Activated CD8-positive, alpha-beta T cell treated with anti-CD3 and anti-CD28 coated beads for 36 hours (primary cell): ENCODE results near the gene MICAL1. TPM values are rescaled to one million over a fixed set of nuclear protein-coding genes. Genes with fewer than 3 reads are reported as not detected.
A peak's percentile ranks its signal among the peaks of the same experiment; 100 is the strongest.

Experiments used
- ATAC-seq: fragments of 200-7000 bp; cut with Tn5 transposase; one replicate; pipeline ENCODE4 v1.10.0; 2021; ENCODE audit warnings: mild to moderate bottlenecking, moderate library complexity
- CTCF ChIA-PET: fragments of 350-600 bp; sonication (Branson Sonifier 250); formaldehyde crosslinking; loops from one replicate; lab custom pipeline; 2021; ENCODE audit warnings: antibody characterized with exemption; lab: Charles Lee
- POLR2A ChIA-PET: fragments of 350-600 bp; sonication (Branson Sonifier 250); formaldehyde crosslinking; loops from one replicate; lab custom pipeline; 2021; ENCODE audit warnings: antibody characterized with exemption; lab: Charles Lee
- DNase-seq: peaks from one replicate; pipeline ENCODE4 v3.0.0-alpha.2; 2020
- H3K27ac Mint-ChIP-seq: one replicate; pipeline ENCODE4 v1.8.0; 2021; ENCODE audit warnings: mild to moderate bottlenecking, mixed read lengths
- H3K27me3 Mint-ChIP-seq: one replicate; pipeline ENCODE4 v1.8.0; 2021; ENCODE audit warnings: mixed read lengths
- H3K36me3 Mint-ChIP-seq: one replicate; pipeline ENCODE4 v1.8.0; 2021; ENCODE audit warnings: low read depth, mixed read lengths
- H3K4me1 Mint-ChIP-seq: one replicate; pipeline ENCODE4 v1.8.0; 2021; ENCODE audit warnings: low read depth, mixed read lengths
- H3K4me3 Mint-ChIP-seq: one replicate; pipeline ENCODE4 v1.8.0; 2021; ENCODE audit warnings: mild to moderate bottlenecking, moderate library complexity, mixed read lengths
- H3K9me3 Mint-ChIP-seq: one replicate; pipeline ENCODE4 v1.8.0; 2021; ENCODE audit warnings: mixed read lengths
- CTCF ChIP-seq: fragments of 200-600 bp; IDR thresholded peaks from one replicate; pipeline ENCODE4 v1.8.0; 2022; ENCODE audit warnings: antibody characterized with exemption, mild to moderate bottlenecking
- intact Hi-C: fragments of 100-400 bp; cut with micrococcal nuclease; formaldehyde crosslinking; loops from one replicate; pipeline ENCODE4 v1.10.0; 2022
- total RNA-seq, 2 experiments: library from RNA; stranded (reverse); gene quantifications; one replicate each; pipeline ENCODE4 v1.2.3, GENCODE V29; 2021

The MICAL1 gene
- total RNA-seq, 2 experiments from 2014 or later, result 17.7 TPM

GRCh38 chr6:109477725-109478124, 22.2 kb upstream of the MICAL1 start:
- Mint-ChIP-seq H3K4me3 (peak overlapping the region; percentile 96), H3K27me3 (no peaks in the 10 kb centered on the region), H3K36me3 (peaks cover 83% of the 10 kb centered on the region), H3K9me3 (no peaks in the 10 kb centered on the region), H3K4me1 (peaks cover 69% of the 10 kb centered on the region), H3K27ac (peak overlapping the region; percentile 69)
- DNase-seq (no peak), ATAC-seq (no peak)
- TF ChIP-seq CTCF, result no peak
- ChIA-PET POLR2A (interaction anchor here (1.6 kb wide), 1 partner anchor 22 kb away, joined by 6 read pairs; the partner anchor contains the start of gene MICAL1), CTCF (interaction anchor here (1.4 kb wide), 1 partner anchor 9 kb away, joined by 4 read pairs; no protein-coding TSS in a partner anchor)
- intact Hi-C loops, result no loop called here

GRCh38 chr6:109477184-109477583, 21.6 kb upstream of the MICAL1 start:
- no peak for TF ChIP-seq CTCF
- no peaks in the 10 kb centered on the region for H3K9me3 Mint-ChIP-seq
- DNase-seq (no peak), ATAC-seq (no peak)
- H3K4me1 Mint-ChIP-seq, result peaks cover 75% of the 10 kb centered on the region
- peak overlapping the region; percentile 96 for H3K4me3 Mint-ChIP-seq
- H3K27ac Mint-ChIP-seq, result peak overlapping the region; percentile 69
- H3K27me3 Mint-ChIP-seq, result no peaks in the 10 kb centered on the region
- H3K36me3 Mint-ChIP-seq, result peaks cover 86% of the 10 kb centered on the region
- intact Hi-C loops, result no loop called here
- ChIA-PET POLR2A (interaction anchor here (1.3 to 1.9 kb wide), 2 partner anchors 16 to 22 kb away, joined by 4 read pairs; partner anchors contain the start of gene MICAL1), CTCF (interaction anchor here (1.1 to 1.5 kb wide), 2 partner anchors 51 to 562 kb away, joined by 3 read pairs; no protein-coding TSS in a partner anchor)

GRCh38 chr6:109475625-109476024, 20.1 kb upstream of the MICAL1 start:
- ChIA-PET POLR2A (interaction anchor here (1.0 to 2.1 kb wide), 4 partner anchors 12 to 94 kb away, joined by 4 to 10 read pairs (median 4); partner anchors contain the start of genes CD164 and MICAL1), CTCF (no interaction called here)
- Mint-ChIP-seq H3K27me3 (no peaks in the 10 kb centered on the region), H3K4me1 (peaks cover 82% of the 10 kb centered on the region), H3K4me3 (no peak overlapping the region), H3K27ac (no peak overlapping the region), H3K9me3 (no peaks in the 10 kb centered on the region), H3K36me3 (peaks cover 84% of the 10 kb centered on the region)
- DNase-seq (no peak), ATAC-seq (no peak)
- intact Hi-C loops, result no loop called here
- TF ChIP-seq CTCF, result no peak

- Mint-ChIP-seq H3K9me3 (no peaks in the 10 kb centered on the region), H3K27ac (peak overlapping the region; percentile 76), H3K4me3 (no peak overlapping the region), H3K36me3 (peaks cover 85% of the 10 kb centered on the region), H3K27me3 (no peaks in the 10 kb centered on the region), H3K4me1 (peaks cover 84% of the 10 kb centered on the region)
- ChIA-PET CTCF (no interaction called here), POLR2A (interaction anchor here (1.7 to 2.1 kb wide), 2 partner anchors 11 to 93 kb away, joined by 5 to 10 read pairs; partner anchors contain the start of gene CD164)
- TF ChIP-seq CTCF, result no peak
- intact Hi-C loops, result no loop called here
- ATAC-seq (peak; percentile 17), DNase-seq (no peak)
Observed at GRCh38 chr6:109474995-109475394, 19.4 kb upstream of the MICAL1 start.

- Mint-ChIP-seq H3K27me3 (no peaks in the 10 kb centered on the region), H3K9me3 (no peaks in the 10 kb centered on the region), H3K36me3 (peaks cover 78% of the 10 kb centered on the region), H3K4me3 (no peak overlapping the region), H3K27ac (peak overlapping the region; percentile 53), H3K4me1 (peaks cover 77% of the 10 kb centered on the region)
- ChIA-PET CTCF (interaction anchor here (1.0 to 2.3 kb wide), 3 partner anchors 8 to 16 kb away, joined by 3 to 10 read pairs (median 6); no protein-coding TSS in a partner anchor), POLR2A (interaction anchor here (1.0 to 1.3 kb wide), 2 partner anchors 9 to 15 kb away, joined by 4 to 6 read pairs; partner anchors contain the start of gene ZBTB24)
- intact Hi-C loops, result no loop called here
- no peak for TF ChIP-seq CTCF
- no peak for DNase-seq
- ATAC-seq, result no peak
Observed at GRCh38 chr6:109473120-109473519, 17.5 kb upstream of the MICAL1 start.
